Subcutaneous adipose tissue (tissue), 4 donors: ENCODE data around the gene UBE2G2. TPM values are rescaled to one million over a fixed set of nuclear protein-coding genes. Genes with fewer than 3 reads are reported as not detected.

Experiments used
- total RNA-seq, 4 donors: library from RNA; depleted of rRNA; stranded (reverse); fragments of >200 nt; gene quantifications; one replicate each; pipeline ENCODE4 v1.1.0, GENCODE V29; 2016
- TF ChIP-seq, protein P1 (sequence below): fragments of 450-650 bp; IDR thresholded peaks from one replicate; pipeline ENCODE4 v1.5.1; 2016; ENCODE audit warnings: low read depth, mild to moderate bottlenecking, control low read depth, antibody characterized with exemption, moderate library complexity

Gene UBE2G2
- total RNA-seq, 4 donors from 2014 or later, result 64.4 to 144 (median 100) TPM

DNA sequence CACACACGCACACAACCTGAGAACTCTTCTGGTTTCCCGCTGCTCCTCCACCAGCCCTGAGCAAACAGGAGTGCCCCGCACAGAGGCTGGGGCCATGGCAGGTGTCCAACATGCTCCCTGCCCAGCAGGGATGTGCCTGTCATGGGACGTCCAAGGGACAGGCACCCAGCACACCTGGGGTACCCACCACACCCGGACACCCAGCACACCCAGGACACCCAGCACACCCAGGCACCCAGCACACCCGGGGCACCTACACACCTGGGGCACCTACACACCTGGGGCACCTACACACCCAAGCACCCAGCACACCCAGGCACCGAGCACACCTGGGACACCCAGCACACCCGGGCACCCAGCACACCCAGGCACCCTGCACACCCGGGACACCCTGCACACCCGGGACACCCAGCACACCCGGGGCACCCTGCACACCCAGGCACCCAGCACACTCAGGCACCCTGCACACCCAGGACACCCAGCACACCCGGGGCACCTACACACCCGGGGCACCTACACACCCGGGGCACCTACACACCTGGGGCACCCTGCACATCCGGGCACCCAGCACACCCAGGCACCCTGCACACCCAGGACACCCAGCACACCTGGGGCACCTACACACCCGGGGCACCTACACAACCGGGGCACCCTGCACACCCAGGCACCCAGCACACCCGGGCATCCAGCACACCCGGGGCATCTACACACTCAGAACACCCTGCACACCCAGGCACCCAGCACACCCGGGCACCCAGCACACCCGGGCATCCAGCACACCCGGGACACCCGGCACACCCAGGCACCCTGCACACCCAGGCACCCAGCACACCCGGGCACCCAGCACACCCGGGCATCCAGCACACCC lies 37.9 kb downstream of the UBE2G2 start:
- TF ChIP-seq, protein P1, sequence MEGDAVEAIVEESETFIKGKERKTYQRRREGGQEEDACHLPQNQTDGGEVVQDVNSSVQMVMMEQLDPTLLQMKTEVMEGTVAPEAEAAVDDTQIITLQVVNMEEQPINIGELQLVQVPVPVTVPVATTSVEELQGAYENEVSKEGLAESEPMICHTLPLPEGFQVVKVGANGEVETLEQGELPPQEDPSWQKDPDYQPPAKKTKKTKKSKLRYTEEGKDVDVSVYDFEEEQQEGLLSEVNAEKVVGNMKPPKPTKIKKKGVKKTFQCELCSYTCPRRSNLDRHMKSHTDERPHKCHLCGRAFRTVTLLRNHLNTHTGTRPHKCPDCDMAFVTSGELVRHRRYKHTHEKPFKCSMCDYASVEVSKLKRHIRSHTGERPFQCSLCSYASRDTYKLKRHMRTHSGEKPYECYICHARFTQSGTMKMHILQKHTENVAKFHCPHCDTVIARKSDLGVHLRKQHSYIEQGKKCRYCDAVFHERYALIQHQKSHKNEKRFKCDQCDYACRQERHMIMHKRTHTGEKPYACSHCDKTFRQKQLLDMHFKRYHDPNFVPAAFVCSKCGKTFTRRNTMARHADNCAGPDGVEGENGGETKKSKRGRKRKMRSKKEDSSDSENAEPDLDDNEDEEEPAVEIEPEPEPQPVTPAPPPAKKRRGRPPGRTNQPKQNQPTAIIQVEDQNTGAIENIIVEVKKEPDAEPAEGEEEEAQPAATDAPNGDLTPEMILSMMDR, result no peak

DNA sequence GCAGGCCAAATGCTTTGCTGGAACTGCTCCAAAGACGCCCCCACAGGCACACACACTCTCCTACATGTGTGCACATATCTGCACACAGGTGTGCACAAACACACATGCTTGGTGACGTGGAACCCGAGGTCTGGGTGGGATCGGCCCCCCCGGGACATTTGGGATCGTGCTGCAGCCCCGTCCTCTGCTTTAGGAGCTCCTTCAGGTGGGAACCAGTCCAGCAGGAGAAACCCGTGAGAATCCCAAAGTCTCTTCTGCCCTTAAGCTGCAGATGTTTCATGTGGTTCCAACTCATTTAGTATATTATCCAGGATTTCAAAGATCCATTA lies 38.6 kb downstream of the UBE2G2 start:
- TF ChIP-seq, protein P1, result no peak

DNA sequence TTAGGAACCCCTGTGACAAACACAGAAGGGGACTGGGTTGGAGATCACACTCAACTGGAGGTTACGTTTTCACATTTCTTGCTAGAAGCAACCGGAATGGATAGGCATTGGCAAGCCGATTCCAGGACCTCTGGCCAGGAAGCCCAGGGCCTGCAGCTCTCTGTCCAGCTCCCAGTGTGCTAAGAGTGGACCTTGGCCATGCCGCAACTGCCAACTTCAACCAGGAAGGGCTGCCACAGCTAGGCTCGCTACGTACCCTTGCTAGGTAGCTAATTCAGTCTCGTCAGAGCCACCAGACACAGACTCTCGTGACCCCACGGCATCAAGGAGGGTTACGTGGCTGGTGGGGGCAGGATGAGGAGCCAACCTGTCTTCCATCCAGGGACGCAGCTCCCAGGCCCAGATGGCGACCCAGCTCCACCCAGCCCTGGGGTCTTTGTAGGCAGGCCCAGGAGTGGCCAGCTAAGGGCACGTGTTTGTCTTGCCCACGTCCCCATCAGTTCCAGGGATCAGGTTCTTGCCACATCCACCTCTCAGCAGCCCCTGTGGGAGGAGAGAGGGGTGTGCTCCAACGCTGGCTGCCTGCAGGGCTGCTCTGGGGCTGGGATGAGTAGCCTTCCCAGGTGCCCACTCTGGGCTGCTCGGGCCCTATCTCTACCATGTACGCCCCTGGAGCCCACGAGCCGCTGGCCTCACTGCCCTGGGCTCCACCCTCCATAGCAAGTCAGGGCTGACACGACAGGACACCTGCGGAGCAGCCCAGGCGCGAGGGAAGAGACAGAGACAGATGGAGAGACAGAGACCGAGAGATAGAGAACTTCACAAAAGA lies 39.2 kb downstream of the UBE2G2 start:
- TF ChIP-seq, protein P1, result no peak

DNA sequence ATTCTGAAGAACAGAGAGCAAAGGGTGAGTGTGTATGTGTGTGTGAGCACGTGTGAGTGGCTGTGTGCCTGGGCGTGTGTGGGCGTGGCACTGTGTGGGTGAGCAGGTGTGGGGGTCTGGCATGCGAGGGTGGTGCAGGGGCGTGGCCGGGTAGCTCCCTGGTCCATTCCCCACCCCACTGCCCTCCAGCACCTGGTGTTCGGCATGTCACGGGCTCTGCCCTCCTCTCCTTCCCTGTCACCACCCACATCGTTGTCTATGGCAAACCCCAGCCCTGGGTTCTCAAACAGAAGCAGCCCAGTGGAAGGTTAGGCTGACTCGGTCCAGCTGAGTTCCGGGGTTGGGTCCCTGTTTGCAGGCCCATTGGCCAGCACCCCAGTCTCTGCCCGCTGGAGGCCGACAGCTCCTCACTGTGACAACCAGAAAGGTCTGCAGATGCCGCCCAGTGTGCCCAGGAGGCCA lies 39.8 kb downstream of the UBE2G2 start:
- TF ChIP-seq, protein P1, result no peak

DNA sequence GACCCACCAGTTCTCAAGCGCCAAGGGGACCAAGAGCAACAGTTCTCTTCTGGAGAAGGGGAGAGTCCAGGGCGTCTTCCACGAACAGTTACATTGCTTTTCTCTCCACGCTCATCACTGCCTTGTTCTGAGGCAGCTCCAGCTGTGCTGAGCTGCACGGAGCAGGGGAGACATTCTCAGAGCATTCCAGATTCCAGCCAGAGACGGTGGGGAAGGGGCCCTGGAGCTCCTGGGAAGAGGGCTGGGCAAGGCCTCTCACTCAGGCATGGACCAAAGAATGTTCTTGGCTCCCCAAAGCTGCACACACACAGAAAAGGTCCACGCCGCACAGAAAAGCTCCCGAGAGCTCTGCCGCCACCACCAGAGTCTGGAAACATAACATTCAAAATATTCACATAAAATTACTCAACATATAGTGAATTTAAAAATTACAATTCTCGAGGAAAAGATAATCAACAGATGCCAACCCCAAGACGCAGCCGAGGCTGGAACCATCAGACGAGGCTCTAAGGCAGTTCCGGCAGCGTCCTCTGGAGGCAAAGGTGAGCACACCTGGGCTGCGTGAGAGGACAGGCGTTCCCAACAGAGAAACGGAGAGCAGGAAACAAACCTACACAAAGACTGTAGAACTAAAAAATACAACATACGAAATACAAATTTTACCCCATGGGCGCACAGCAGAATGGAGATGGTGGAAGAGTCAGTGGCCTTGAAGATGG lies 40.5 kb downstream of the UBE2G2 start:
- TF ChIP-seq, protein P1, result no peak

DNA sequence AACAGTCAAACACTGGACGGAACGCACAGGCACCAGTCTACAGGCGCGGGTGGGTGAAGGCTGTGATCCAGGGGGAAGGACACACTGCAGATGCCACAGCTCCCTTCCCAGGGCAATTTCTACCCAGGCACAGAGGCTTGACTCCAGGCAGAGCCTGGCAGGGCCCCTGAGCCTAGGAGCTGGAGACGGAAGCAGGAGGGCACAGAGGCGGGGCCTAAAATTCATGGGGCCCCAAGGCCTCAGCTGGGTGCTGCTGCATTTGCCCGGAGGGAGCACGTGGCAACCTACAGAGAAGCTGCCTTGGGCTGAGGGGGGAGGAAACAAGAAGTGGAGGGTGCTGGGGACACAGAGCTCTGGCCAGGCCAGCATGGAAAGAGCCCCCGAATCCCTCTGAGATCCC lies 41.2 kb downstream of the UBE2G2 start:
- TF ChIP-seq, protein P1, result no peak
